ENCODE results near the gene PSTPIP1.

The PSTPIP1 gene

DNA sequence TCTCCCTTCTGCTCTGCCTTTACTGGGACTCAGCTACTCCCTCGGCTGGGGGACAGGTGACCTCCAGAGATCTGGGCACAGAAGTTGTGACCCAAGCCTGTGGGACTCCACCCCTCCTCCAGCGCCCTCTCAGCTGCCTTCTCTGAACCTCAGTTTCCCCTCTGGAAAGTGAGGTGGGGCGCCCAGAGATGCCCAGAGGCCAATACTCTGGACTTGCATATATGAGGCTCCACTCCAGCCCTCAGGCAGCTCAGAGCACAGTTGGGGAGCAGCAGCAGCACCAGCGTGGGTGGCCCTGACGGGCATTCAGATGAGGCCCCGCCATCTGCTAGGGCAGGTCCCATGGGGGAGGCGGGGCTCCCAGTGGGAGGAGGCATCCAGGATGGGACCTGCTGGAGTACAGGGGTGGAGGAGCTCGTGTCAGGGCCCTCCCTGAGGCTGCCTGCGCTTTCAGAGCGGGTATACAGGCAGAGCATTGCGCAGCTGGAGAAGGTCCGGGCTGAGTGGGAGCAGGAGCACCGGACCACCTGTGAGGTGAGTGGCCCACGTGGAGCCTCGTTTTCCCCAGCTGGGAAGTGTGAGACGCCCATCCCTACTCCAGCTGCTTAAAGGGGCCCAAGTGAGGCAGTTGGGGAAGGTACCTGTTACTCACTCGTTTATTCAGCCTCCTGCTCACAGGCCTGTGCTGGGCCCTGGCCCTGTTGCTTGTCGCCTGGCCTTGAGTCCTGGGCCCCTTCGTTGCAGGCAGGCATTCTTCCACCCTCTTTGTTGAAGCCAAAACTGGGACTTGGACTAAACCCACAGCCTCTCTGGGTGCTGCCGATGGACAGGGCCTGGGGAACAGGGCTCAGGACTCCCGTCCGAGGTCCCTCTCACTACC, 35.4 kb downstream of the PSTPIP1 start:
- DNase-seq (ENCODE audit: low read depth), result no peak

GRCh38 chr15:77030928-77031375, 36.0 kb downstream of the PSTPIP1 start:
- no peak for DNase-seq (ENCODE audit: low read depth)

- no peak for DNase-seq (ENCODE audit: low read depth)
These were observed 36.6 kb downstream of the PSTPIP1 start for GRCh38 chr15:77031376-77032050.

- DNase-seq (ENCODE audit: low read depth), result no peak
These were observed 37.2 kb downstream of the PSTPIP1 start for GRCh38 chr15:77032052-77032646.

DNA sequence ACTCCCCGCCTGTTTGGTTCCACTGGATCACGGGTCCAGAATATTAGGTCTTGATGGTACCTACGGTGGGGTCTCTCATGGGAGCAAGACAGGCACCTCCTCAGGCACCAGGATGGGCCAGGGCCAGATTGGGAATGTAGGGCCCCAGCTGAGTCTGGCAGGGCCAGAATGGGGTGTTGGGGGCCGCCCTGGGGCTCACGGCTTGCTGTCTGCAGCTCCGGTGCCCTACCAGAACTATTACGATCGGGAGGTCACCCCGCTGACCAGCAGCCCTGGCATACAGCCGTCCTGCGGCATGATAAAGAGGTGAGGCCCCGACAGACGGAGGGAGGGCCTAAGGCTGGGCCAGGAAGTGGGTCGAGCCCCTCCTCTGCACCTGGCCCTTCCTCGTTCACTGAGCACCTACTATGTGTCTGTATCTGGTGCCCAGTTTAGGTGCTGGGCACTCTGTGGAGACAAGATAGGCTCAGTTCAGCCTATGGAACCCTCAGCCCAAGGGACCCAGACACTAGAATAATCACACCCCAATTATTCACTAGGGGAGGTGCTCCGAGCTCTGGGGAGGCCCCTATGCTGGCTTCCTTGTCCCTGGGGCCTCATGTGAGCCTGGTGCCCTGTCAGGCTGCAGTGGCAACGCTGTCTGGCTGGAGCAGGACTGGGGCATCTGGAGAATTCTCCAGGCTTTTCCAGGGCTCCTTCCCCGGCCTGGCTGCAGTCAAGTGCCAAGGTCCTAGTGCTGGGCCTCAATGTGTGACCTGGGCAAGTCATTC, 37.9 kb downstream of the PSTPIP1 start:
- no peak for DNase-seq (ENCODE audit: low read depth)

DNA sequence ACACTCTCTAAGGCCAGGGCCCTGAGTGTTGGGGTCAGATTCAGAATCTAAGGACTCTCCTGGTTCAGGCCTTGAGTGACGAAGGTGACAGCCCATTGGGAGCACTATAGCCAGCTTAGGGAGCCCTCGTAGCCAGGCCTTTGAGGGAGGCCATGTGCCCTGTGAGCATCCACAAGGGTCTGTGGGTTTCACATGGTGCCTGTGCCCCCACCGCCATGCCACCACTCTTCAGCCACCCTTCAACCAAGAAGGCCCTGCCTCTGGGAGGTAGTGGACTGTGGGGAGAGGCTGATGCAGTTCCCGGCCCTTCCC, 38.4 kb downstream of the PSTPIP1 start:
- no peak for DNase-seq (ENCODE audit: low read depth)

GRCh38 chr15:77033729-77034671, 39.1 kb downstream of the PSTPIP1 start:
- DNase-seq (ENCODE audit: low read depth), result no peak

- DNase-seq (ENCODE audit: low read depth), result no peak
These were observed 40.0 kb downstream of the PSTPIP1 start for GRCh38 chr15:77034695-77035489.

- DNase-seq (ENCODE audit: low read depth), result no peak
These were observed 40.7 kb downstream of the PSTPIP1 start for GRCh38 chr15:77035584-77035983.

DNA sequence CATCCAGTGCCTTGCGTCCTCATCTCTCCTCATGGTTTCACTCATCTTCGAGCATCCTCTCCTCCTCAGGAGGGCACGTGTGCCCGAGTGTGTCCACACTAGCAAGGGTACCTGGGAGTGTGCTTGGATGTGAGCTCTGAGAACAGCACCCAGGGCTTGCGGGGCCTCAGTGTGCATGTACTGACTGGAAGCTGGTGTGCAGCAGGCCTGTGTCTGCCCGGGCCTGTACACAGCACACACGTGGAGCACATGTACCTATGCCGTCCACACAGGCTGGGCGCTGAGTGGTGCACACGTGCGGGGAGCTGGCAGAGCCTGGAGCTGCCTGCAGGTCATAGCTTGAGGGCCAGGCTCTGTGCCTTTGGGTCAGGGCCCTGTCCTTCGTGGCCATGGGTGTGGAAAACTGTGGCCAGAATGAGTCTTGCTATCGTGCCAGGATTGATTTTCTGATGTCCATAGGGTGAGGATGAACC, 41.1 kb downstream of the PSTPIP1 start:
- DNase-seq (ENCODE audit: low read depth), result no peak

DNA sequence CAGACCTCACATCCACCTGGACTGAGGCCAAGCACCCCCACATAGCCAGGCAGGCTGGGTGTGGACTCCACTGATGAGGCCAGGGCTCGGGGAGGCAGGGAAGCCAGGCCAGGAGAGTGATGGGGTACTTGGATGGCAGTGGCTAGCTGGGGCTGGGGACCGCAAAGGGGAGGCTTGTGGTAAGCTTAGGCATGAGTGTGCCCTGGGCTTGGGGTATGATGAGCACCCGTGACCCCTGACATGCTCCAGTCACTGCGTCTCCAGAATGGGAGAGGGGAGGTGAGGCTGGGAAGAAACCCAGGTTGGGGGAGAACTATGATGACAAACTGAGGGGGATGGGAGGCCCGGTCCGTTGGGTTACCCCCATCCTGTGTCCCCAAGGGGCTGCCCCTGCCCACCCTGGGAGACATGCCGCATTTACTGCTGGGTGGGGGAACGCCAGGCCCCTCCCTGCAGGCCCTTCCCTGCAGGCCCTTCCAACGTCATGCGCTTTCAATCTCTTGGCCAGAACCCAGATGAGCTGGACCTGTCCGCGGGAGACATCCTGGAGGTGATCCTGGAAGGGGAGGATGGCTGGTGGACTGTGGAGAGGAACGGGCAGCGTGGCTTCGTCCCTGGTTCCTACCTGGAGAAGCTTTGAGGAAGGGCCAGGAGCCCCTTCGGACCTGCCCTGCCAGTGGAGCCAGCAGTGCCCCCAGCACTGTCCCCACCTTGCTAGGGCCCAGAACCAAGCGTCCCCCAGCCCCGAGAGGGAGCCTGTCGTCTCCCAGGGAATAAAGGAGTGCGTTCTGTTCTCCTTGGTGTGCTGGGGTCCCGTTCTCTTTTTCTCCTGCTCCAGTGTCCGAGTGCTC, 41.8 kb downstream of the PSTPIP1 start:
- no peak for DNase-seq (ENCODE audit: low read depth)

GRCh38 chr15:77037388-77038209, 42.7 kb downstream of the PSTPIP1 start:
- no peak for DNase-seq (ENCODE audit: low read depth)

DNA sequence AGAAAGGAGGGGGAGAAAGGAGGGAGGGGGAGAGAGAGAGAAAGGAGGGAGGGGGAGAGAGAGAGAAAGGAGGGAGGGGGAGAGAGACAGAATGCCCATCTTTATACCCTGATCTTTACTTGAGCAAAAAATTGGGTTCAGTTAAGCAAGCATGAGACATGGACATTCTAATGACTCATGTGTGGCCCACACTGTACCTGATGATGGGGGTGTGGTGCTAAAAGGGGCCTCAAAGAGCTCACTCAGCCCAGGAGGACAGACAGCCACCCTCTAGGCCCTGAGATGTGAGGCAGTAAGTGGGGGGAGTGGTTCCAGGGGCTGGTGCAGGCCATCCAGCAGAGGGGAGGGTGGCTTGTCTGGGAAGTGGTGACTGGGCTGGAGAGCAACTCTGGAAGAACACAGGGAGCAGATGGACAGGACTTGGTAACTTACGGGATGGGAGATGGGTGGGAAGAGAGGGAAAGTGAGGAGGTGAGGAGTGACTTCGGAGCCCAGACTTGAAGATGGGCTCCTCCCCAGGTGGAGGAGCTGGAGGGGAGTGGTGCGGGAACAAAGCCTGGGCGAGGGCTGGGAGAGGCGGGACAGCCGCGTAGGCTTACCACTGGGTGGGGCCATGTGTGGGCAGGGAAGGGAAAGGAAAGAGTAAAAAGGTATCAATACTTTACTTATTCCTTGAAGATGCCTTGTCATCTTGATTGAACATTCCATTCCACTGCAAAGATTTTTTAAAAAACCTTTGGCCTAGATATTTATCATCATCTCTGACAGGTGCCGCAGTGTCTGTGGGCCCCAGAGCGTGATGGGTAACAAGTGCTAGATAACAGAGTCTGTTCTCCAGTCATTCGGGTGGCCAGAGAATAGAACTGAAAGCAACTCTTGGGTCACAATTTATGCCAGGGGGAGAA, 43.6 kb downstream of the PSTPIP1 start:
- DNase-seq (ENCODE audit: low read depth), result no peak

GRCh38 chr15:77039217-77039533, 44.2 kb downstream of the PSTPIP1 start:
- no peak for DNase-seq (ENCODE audit: low read depth)

GRCh38 chr15:77039848-77040247, 44.9 kb downstream of the PSTPIP1 start:
- no peak for DNase-seq (ENCODE audit: low read depth)

DNA sequence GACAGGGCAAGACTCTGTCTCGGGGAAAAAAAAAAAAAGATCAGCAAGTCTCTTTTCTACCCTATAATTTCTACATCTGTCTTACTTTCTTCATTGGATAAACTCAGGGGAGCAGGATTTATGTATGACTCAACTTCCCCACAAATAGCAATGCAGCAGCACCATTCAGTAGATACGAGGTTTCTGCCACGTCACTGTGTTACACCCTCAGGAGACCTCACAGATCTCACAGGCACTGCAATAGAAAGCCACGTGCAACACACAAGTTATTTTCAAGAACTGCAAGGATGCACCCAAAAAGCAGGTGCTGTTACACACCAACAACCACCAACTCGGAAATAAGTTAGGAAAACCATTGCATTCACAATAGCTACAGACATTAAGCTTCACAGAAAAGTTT, 45.7 kb downstream of the PSTPIP1 start:
- DNase-seq (ENCODE audit: low read depth), result no peak

- no peak for DNase-seq (ENCODE audit: low read depth)
These were observed 47.5 kb downstream of the PSTPIP1 start for GRCh38 chr15:77042245-77042919.

Data from stimulated activated CD8-positive, alpha-beta memory T cell treated with anti-CD3 and anti-CD28 coated beads, Interleukin-12 subunit alpha, Interleukin-12 subunit beta, amount 100 ng/mL, for 4 hours (primary cell).